Type B pancreatic cell (in vitro differentiated cells): ENCODE results near the gene EYS. TPM values are rescaled to one million over a fixed set of nuclear protein-coding genes. Genes with fewer than 3 reads are reported as not detected.

ENCODE experiments used
- DNase-seq: peaks from one replicate; pipeline ENCODE4 v3.0.0; 2021; ENCODE audit warnings: mixed read lengths; ENCODE audit not compliant: unreplicated experiment; ENCODE audit errors: extremely low spot score
- H3K27ac Mint-ChIP-seq: 2 replicates; pipeline ENCODE4 v1.8.0; 2021; ENCODE audit warnings: mild to moderate bottlenecking, mixed read lengths
- H3K27me3 Mint-ChIP-seq: 2 replicates; pipeline ENCODE4 v1.8.0; 2021; ENCODE audit warnings: mixed read lengths
- H3K36me3 Mint-ChIP-seq: 2 replicates; pipeline ENCODE4 v1.8.0; 2021; ENCODE audit warnings: mixed read lengths
- H3K4me1 Mint-ChIP-seq: one replicate; pipeline ENCODE4 v1.8.0; 2021; ENCODE audit warnings: mixed read lengths; ENCODE audit not compliant: unreplicated experiment
- H3K4me3 Mint-ChIP-seq: 2 replicates; pipeline ENCODE4 v1.8.0; 2021; ENCODE audit warnings: mild to moderate bottlenecking, mixed read lengths
- H3K9me3 Mint-ChIP-seq: 2 replicates; pipeline ENCODE4 v1.8.0; 2021; ENCODE audit warnings: mixed read lengths
- total RNA-seq: library from RNA; stranded (reverse); gene quantifications from 2 replicates; pipeline ENCODE4 v1.2.1, GENCODE V29; 2021; ENCODE audit warnings: low replicate concordance
- TF ChIP-seq, protein P1 (sequence below): fragments of 200-600 bp; sonication (generic); conservative IDR thresholded peaks from 2 replicates; pipeline ENCODE4 v1.5.0; 2021; ENCODE audit warnings: antibody characterized with exemption, mild to moderate bottlenecking

EYS gene
- total RNA-seq, 1 donor from 2014 or later = 1.5 TPM

DNA sequence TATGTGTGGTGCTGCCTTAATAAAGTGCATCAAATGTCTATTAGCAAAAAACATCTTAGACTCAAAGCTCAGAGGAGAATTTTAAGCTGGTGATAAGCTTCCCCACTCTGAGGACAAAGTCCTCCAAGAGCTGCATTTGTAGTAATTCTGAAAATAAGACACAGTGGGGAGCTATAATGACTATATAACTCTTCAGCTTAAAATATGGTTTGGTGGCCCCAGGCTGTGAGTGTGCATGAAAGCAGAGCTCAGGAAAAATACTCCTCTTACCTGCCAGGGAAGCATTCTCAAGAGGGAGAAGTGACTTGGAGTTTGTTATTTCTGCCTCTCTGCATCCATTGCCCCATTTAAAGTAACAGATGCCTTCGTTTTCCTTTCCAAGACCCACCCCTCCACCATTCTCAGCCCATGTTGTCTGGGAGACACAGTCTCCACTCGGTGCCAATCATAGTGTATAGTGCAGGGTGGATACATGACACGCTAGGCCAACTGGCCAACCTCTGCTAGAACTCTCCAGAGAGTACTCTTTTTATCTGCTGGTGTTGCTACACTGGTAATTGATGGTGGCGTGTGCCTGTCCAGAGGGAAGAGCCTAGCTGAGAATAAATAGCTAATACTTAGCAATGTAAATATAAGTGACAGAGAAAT lies 1842.2 kb downstream of the EYS start:
- no peak overlapping the region for H3K27ac Mint-ChIP-seq
- DNase-seq = no peak
- H3K9me3 Mint-ChIP-seq = no peaks in the 10 kb centered on the region
- H3K4me1 Mint-ChIP-seq = no peaks in the 10 kb centered on the region
- no peaks in the 10 kb centered on the region for H3K36me3 Mint-ChIP-seq
- H3K4me3 Mint-ChIP-seq = no peak overlapping the region
- TF ChIP-seq, protein P1, sequence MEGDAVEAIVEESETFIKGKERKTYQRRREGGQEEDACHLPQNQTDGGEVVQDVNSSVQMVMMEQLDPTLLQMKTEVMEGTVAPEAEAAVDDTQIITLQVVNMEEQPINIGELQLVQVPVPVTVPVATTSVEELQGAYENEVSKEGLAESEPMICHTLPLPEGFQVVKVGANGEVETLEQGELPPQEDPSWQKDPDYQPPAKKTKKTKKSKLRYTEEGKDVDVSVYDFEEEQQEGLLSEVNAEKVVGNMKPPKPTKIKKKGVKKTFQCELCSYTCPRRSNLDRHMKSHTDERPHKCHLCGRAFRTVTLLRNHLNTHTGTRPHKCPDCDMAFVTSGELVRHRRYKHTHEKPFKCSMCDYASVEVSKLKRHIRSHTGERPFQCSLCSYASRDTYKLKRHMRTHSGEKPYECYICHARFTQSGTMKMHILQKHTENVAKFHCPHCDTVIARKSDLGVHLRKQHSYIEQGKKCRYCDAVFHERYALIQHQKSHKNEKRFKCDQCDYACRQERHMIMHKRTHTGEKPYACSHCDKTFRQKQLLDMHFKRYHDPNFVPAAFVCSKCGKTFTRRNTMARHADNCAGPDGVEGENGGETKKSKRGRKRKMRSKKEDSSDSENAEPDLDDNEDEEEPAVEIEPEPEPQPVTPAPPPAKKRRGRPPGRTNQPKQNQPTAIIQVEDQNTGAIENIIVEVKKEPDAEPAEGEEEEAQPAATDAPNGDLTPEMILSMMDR = no peak
- H3K27me3 Mint-ChIP-seq = no peaks in the 10 kb centered on the region

DNA sequence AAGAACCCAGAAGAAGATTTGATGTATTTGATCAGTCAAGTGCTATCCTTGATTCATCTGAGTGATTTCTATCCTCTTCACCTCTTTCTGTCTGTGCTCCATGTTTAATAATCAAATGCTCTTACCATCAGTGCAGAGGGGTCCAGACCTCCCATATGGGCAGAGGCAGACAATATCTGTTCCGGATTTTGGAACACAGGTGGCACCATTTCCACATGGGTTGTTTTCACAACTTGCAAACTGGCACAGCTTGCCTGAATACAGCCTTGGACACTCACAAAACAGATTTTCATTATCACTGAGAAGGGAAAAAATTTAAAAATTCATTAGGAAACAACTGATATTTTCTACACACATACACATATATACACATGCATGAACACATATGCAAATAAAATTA lies 1843.0 kb downstream of the EYS start:
- TF ChIP-seq, protein P1 = no peak
- no peaks in the 10 kb centered on the region for H3K4me1 Mint-ChIP-seq
- no peak for DNase-seq
- no peaks in the 10 kb centered on the region for H3K27me3 Mint-ChIP-seq
- no peaks in the 10 kb centered on the region for H3K9me3 Mint-ChIP-seq
- no peak overlapping the region for H3K4me3 Mint-ChIP-seq
- no peaks in the 10 kb centered on the region for H3K36me3 Mint-ChIP-seq
- no peak overlapping the region for H3K27ac Mint-ChIP-seq

DNA sequence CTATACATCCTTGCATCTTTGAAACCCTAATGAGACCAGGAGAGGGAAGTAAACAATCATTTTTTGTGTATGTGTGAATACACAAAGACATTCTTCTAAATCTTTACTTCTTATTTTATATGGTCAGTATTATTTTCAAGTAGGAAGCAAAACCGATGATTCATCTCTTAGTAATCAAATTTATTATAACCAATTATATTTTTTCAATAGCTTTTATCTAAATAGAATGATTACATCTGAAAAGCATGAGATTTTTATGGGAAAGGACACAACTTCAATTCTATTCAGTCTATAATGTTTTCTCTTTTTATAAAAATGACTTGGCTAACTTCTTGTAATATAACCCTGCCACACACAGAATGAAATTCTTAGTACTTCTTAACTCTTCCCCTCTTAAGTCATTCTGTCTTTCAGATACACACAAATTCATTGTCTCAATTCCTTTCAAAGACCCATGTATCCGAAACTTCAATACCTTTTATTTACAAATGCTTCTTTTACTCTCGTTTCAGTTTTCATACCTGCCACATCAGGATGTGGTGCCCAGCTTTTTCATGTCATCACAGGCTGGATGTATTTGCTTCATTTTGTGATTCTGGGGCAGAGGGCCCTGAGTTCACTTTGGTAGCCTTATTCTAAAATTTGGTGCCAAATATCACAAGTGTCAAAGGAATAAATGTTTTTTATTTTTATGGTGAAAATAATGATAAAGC lies 1844.4 kb downstream of the EYS start:
- Mint-ChIP-seq H3K36me3 (no peaks in the 10 kb centered on the region), H3K27ac (no peak overlapping the region), H3K4me1 (no peaks in the 10 kb centered on the region), H3K4me3 (no peak overlapping the region), H3K27me3 (no peaks in the 10 kb centered on the region), H3K9me3 (no peaks in the 10 kb centered on the region)
- no peak for DNase-seq
- TF ChIP-seq, protein P1 = no peak

DNA sequence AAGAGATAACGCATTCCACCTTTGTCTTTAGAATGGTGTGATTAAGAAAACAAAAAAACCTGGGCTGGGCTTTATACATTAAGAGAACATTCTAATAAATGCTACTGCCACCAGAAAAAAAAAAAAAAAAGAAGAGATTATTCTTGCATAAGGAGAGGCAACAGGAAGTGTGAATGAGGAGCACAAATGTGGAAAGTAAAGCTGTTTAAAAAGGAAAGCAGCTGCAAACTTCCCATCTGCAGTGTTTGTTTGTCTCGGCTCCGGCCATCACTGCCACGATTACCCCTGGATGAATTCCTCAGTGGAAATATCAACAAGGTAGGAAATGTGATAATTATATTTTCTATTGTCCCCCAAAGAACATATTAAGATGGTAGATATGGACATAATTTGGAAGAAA lies 1847.5 kb downstream of the EYS start:
- no peaks in the 10 kb centered on the region for H3K4me1 Mint-ChIP-seq
- H3K27me3 Mint-ChIP-seq = no peaks in the 10 kb centered on the region
- DNase-seq = no peak
- no peak overlapping the region for H3K27ac Mint-ChIP-seq
- H3K4me3 Mint-ChIP-seq = no peak overlapping the region
- TF ChIP-seq, protein P1 = no peak
- H3K36me3 Mint-ChIP-seq = no peaks in the 10 kb centered on the region
- H3K9me3 Mint-ChIP-seq = no peaks in the 10 kb centered on the region

DNA sequence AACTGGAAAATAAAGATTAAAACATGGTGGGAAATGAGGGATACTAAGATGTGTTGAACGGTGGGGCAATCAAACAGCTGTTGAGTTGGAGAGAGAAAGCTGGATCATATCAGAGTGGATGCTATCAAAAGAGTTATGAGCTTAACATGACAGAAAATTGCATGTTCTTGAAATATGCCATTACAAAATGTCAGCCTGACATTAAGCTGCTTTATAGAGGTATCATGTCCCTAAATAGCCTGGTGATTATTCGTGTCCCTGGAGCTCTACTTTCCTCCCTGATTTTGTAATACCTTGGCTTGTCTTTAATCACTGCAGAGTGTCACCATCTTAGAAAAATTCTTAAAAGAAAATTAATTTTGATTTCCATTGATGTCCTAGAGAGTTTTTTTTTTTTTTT lies 1848.3 kb downstream of the EYS start:
- H3K27ac Mint-ChIP-seq = no peak overlapping the region
- no peaks in the 10 kb centered on the region for H3K9me3 Mint-ChIP-seq
- TF ChIP-seq, protein P1 = no peak
- no peaks in the 10 kb centered on the region for H3K4me1 Mint-ChIP-seq
- DNase-seq = no peak
- no peaks in the 10 kb centered on the region for H3K36me3 Mint-ChIP-seq
- no peaks in the 10 kb centered on the region for H3K27me3 Mint-ChIP-seq
- H3K4me3 Mint-ChIP-seq = no peak overlapping the region
